Bone marrow (tissue), 2 donors: ENCODE measurements around the gene NUDT5.
"Not testable (repeated sequence)": the region's sequence is repeated elsewhere in the genome, so short reads cannot be mapped to it uniquely, and the experiment has no call there.

Experiments used
- DNase-seq, 2 donors: peaks; one replicate each; lab custom pipeline; 2025; lab: John Stamatoyannopoulos, UW

NUDT5 gene

DNA sequence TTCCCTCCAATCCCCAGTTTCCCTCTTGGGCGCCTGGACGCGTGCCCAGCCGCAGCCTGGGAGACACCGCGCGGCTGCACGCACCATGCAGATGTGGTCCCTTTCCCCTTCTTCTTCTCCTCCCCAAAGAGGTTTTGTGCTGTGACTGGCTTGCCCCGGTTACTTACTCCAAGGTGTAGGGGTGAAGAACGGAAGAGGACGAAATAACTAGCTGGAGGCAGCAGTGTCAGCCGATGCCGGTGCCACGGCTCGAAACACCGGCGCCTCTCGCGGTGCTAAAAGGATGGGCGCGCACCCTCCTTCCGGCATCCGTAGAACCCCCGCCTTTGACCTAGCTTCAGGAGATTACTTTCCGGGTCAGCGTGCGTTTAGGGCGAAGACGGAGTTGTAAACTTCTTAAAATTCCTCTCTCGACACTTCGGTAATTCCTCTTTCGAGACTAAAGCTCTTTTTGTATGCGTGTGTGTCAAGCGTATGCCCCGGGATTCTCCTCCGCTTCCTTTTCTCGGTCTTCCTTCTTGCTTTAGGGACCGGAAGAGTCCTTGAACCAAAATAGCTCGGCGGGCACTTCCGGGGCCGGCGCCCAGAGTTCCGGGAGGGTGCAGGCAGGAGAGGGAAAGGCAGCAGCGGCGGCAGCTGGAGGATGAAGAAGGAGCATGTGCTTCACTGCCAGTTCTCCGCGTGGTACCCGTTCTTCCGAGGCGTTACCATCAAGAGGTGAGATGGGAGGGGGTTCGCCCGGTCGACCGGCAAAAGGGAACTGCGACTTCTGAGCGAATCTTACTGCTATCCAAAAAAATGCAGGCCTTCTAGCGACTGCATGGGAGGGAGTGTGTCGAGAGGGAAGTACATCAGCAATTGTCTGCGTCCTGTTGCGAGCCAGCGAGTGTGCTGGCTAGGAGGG, at the start of gene NUDT5, which contains the start of gene CDC123:
TSS of gene NUDT5 (minus strand) at position 289 of the 904 bp plus-strand sequence. CDS start 9,600 bp downstream, outside the sequence.
TSS of gene CDC123 (plus strand) at position 586 of the 904 bp plus-strand sequence. CDS start at position 644, 58 bp downstream.
- peak; percentile 78 to 96 for DNase-seq

DNA sequence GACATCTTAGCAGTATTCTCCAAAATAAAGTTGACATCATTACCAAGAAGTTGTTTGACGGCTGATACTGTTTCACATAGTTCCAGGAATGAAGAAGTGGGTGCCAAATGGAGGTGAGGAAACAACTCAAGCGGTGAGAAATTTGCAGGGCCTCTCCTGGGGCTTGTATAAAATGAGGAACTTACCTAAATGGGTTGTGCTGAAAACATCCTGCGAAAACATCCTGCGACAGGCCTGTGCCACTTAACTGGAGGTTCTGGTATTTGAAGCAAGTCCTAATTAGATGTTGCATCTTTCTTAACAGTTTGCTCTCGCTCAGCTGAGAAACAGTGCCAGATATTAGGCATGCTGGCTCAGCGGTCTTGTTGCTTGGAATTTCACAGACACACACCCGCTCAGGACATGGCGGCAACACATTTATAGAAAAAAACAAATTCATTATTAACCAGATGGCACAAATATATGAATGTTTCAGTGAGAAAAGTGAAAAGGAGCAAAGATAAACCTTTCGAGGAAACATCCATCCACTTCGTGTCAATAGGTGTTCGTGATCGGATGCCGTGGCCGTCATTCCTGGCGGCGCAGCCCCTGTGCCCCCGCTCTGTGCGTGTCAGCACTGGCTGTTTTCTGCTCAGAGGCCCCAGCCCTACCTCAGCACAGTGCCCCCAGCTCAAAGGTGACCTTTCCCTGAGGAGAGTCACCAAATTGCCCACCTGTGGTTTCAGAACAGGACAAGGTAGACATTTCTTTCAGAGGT, 48.4 kb upstream of the NUDT5 start:
- DNase-seq, result peak in 1 of 2 donors; percentile 78

DNA sequence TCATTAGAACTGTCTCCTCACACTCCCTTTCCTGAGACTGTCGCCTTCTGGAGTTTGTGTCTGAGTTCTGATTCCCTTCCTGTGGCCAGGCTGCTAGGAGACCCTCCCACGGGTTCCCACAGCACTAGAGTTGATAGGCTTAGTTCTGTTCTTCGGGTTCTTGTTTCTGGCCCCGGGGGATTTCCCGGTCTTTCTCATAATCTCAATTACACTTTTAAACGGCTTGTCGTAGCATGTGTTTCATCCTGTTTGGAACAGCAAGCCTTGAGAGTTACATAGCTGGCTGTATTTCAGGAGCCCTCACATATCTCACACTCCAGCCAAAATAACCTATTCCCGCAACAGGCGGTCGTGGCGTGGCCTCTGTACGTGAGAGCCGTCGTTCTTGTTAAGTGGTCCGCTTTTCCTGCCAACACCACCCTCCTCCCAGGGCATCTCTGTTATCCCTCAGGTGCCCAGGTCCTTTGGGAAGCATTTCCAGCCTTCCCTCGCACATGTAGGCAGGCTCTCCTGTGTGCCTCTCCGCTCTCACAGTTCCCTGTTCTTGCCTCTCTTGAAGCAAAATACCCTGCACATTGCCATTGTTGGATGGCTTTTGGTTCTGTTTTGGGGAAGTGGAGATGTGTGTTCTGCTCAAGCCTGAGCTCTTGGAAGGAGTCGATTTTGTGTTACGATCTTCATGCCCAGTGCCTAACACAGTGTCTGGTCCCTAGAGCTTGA, 46.3 kb upstream of the NUDT5 start:
- peak in 1 of 2 donors; percentile 22 for DNase-seq

DNA sequence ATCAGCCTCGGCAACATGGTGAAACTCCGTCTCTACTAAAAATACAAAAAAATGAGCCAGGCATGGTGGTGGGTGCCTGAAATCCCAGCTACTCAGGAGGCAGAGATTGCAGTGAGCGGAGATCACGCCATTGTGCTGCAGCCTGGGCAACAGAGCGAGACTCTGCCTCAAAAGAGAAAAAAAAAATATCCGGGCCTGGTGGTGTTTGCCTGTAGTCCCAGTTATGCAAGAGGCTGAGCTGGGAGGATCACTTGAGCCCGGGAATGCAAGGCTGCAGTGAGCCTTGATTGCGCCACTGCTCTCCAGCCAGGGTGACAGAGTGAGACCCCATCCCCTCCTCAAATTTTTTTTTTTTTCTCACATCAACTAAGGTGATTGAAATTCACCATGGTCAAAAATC, 43.1 kb upstream of the NUDT5 start:
- no peak for DNase-seq

DNA sequence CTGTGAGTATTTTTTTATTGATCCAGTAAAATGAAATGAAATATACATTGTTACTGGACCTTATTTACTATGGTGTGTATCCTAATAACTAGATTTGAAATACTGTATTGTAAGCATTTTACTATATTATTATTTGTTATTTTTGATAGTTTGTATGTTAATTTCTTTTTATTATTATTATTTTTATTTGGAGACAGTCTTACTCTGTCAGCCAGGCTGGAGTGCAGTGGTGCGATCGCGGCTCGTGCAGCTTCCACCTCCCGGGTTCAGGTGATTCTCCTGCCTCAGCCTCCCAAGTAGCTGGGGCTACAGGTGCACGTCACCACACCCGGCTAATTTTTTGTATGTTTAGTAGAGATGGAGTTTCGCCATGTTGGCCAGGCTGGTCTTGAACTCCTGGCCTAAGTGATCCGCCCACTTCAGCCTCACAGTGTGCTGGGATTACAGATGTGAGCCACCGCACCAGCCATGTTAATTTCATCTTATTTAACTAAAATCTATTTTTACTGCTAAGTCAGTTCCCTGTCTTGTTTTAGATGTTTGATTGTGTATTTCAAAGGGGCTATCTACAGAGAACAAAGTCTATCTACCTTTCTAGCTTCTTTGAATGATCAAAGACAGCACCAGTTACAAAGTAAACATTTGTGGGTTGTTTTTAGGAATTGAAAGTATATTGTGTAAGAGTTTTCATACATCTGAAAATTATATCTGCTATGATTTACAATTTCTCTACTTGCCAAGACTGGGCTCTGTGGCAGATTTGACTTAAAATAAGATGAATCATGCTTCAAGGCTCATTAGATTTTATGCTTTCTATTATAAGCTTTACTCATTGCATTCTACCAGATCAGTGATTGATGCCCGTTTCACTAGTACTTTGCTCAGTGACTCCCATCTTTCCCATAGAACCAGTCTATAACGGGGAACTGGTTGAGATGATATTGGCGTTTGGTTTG, 41.9 kb upstream of the NUDT5 start:
- no peak for DNase-seq

DNA sequence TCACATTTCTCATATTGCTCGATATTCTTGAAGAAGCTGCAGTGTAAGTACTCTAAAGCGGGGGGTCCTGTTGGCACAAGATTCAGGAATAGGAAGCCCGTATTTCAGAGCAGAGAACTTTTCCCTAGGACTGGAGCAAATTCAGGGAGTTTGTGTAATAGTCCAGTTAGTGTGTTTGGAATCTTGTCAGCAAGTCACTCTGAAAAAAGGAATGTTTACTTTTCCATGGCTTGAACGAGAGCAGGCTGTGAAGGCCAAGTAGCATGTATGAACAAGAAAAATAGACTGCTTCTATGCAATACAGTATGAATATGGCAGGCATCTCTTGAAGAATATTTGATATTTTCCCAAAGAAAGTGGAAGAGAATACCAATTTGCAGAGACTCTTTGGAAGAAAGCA, 40.1 kb upstream of the NUDT5 start:
- no peak for DNase-seq

DNA sequence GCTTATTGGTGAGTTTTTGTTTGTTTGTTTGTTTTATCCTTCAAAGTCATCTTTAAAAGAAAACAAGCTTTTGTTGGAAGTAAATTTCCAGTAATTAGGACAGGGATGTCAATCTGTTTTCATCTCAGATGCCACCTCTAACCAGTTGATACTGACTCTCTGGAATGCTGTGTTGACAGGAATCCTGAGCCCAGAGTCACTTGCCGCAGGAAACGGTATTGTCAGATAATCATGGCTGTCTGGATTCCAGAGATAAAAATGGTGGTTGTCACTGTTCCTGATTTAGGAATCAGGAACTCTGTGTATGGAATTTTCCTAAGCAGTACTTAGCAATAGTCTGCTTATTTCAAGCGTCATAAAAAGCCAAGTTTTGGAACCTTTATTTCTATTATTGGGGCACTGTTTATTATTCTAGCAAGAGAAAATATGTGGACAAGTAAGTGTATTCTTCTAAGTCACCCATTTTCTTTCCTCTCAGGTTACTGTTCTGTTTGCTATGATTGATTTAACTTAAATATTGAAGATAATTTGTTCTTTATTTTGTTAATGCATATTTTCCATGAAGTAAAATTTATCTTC, 39.5 kb upstream of the NUDT5 start:
- no peak for DNase-seq

DNA sequence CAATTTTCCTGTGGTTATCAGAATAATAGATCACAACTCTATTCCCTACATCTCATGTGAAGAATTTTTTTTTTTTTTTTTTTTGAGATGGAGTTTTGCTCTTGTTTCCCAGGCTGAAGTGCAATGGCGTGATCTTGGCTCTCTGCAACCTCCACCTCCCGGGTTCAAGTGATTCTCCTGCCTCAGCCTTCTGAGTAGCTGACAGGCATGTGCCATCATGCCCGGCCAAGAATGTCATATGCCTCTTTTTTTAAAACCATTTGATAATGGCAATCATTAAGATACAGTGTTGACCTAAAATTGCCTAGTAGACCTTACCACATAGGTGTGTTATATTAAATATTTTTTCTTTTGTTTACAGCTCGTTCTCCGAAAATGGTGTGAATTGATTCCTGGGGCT, 39.0 kb upstream of the NUDT5 start:
- not testable (repeated sequence) for DNase-seq

DNA sequence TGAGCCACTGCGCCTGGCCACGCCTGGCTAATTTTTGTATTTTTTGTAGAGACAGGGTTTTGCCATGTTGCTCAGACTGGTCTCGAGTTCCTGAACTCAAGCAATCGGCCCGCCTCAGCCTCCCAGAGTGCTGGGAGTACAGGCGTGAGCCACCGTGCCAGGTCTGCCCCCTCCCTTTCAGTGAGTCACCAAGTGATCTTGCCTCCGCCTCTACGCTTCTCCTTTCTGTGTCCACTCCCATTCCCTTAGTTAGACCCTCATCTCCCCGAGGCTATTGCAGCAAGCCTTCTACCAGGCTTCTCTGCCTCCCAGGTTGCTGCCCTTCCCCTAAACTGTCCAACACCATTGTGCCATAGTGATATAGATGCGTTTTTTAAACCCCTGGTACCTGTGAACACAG, 33.2 kb upstream of the NUDT5 start:
- no peak for DNase-seq

DNA sequence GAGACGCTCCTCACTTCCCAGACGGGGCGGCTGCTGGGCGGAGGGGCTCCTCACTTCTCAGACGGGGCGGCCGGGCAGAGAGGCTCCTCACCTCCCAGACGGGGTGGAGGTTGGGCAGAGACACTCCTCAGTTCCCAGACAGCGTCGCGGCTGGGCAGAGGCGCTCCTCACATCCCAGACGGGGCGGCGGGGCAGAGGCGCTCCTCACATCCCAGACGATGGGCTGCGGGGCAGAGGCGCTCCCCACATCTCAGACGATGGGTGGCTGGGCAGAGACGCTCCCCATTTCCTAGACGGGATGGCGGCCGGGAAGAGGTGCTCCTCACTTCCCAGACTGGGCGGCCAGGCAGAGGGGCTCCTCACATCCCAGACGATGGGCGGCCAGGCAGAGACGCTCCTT, 30.7 kb upstream of the NUDT5 start:
- not testable (repeated sequence) for DNase-seq

DNA sequence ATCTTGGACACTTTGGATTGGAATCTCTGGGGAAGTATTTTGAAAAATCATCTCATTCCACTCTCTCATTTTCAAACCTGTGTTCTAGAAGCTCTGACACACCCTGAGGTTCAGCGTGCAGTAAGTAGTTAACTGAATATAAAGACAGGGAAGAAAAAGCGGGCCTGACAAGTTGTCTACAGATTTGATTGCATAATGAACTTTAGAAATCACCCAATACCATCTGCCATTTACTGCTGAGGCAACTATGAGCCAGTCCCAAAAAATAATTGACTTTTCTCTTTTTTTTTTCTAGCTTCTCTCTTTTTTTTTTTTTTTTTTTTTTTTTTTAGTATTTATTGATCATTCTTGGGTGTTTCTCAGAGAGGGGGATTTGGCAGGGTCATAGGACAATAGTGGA, 29.8 kb upstream of the NUDT5 start:
- no peak for DNase-seq

DNA sequence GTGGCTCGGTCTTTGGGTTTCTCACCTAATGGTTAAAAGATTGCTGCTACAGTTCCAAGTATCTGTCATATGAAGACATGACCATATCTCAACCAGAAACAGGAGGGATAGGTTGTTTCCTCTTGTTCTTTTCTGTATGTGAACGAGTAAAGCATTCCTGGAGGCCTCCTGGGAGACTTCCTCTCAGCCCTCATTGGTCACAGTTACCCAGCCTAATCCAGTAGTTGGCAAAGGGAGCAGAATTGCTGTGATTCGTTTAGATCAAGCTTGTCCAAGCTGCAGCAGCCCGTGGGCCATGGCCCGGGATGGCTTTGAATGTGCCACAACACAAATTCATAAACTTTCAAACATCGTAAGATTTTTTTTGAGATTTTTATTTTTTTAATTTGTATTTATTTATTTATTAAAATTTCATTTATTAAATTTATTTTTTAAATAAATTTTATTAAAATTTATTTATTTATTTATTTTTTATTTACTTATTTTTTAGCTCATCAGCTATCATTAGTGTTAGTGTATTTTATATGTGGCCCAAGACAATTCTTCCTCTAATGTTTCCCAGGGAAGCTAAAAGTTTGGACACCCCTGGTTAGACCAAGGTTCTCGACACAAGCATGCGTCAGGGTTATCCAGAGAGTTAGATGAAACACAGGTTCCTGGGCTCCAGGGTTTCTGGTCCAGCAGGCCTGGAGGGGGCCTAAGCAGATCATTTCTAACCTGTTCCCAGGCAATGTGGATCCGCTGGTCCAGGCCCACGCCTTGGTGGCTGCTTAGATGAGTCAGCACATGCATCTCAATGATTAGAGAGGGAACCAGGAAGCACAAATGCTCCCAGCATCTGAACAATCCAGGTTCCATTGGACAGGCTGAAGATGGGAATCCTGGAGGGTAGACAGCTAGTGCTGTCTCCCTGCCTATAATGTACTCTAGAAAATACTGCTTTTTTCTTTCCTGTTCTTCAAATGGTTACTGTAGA, 25.9 kb upstream of the NUDT5 start:
- DNase-seq, result no peak

DNA sequence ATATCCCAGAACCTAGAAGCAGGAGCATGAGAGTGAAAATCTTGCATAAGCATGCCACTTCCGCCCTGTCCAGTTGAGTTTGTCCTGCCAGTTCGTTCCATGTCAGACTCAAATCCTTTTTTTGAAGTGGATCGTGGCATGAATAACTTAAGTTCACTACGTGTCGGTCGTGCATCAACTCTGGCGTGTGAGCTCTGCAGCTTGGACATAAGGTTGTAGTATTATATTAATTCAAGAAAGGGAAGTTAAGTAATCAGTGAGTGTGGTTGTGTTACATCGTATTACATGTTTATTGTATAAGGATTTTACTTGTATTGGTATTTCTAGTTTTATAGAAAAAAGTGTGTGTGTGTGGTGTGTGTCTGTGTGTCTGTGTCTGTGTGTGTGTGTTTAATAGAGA, 23.3 kb upstream of the NUDT5 start:
- no peak for DNase-seq

DNA sequence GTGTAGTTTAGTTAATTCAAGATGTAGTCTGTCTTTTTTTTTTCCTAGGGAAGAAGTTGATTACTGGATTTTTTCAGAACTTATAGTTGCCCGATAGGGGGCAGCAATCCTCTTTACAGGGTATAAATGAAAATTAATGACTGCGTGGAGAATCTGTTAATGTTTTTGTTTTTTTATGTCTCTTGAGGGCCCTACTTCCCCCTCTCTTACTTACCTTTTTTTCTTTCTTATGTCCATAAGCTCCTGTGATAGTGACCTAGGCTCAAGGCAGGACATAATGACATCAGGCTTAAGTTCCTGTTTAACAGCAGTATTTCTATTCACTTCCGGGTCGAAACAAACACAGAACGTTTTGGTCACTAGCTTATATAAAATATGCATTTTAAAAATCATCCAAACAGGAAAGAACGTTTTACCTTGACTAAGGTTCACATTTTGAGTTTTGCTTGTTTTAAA, 19.1 kb upstream of the NUDT5 start:
- DNase-seq, result peak in 1 of 2 donors; percentile 43

DNA sequence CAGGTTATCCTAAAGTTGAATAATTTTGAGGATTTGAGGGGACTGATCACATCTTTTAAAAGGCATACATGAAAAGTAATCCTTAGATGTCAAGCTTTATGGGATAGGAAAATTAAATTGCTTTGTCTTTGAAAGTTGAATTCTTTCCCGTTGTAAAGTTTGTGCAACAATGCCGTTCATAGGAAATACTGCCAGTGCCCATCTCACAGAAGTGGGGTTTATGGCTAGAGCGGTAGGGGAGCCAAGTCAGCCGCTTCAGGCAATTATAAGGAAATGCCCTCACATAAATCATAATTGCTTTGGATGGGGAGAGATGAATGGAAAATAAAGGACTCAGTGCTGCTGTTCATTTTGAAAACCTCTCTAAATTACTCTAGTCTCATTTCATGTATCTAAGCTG, 18.4 kb upstream of the NUDT5 start:
- DNase-seq, result no peak

DNA sequence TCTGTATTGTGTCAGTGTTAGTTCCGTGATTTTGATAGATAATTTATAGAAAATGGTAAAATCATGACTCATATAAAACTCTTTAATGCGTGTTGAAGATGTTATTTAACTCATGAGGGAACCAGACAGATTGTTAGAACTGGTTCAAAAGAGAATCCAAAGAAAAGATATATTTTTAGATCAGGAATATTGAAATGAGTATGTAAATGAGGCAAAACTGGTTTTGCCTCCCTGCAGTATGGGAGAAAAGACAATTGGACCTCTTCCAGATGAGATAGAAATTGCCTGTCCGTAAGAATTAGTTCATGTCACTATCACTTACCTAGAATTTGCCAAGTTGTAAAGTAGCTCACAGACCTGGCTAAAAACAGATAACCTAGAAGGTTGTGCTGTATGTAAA, 17.9 kb upstream of the NUDT5 start:
- no peak for DNase-seq

DNA sequence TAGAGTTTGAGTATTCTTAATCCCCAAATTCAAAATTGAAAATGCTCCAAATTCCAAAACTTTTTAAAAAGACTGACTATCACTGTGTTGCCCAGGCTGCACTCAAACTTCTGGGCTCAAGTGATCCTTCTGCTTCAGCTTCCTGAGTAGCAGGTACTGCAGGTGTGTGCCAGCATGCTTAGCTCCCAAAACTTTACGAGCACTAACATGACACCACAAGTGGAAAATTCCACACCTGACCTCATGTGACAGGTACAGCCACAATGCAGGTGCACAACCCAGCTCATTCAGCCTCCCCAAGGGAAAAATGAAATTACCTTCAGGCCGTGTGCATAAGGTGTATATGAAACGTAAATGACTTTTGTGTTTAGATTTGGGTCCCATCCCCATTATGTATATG, 16.8 kb upstream of the NUDT5 start:
- DNase-seq, result no peak

DNA sequence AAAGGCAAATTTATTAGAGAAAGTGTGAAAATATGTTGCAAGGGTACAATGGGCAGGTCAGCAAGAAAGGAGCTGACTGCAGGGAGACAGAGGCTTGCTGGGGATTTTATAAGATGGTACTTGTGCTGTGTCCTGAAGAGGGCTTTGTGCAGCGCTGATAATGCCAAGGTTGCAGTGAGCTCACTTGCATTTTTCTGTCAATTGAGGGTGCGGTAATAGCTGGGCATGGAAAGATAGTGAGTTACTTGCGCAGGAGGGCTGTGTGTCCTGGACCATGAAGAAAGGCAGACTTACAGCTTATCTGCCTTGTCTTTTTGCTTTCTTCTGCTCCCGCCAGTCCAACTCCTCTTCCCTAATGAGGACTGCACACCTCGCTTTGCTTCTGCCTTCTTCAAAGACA, 12.8 kb upstream of the NUDT5 start:
- no peak for DNase-seq

DNA sequence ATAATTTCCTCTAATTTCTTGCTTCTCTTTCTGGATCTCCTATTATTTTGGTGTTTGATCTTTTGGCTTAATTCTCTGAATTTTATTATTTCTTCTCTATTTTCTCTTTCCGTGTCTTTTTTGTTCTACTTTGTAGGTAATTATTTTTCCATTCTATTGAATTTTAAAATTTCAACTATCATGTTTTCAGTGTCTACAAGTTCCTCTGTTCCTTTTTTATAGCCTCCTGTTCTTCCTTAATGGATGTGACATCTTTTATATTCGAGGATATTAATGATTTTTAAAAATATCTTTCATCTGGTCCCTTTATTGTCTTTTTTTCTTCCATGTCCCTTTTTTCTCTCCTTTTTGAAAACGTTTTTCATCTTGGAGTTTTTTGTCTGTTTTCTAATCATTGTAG, 11.4 kb upstream of the NUDT5 start:
- DNase-seq, result no peak

DNA sequence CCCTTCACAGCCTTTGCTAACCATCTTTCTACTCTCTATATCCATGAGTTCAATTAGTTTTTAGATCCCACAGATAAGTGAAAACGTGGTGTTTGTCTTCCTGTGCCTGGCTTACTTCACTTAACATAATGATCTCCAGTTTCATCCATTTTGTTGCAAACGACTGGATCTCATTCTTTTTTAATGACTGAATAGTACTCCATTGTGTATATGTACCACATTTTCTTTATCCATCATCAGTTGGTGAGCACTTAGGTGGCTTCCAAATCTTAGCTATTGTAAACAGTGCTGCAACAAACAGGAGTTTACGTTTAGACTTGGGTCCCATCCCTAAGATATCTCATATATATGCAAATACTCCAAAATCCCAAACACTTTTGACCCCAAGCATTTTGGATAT, 9.4 kb upstream of the NUDT5 start:
- DNase-seq, result no peak
